ENCODE data around the gene CFAP20. TPM values are rescaled to one million over a fixed set of nuclear protein-coding genes. Genes with fewer than 3 reads are reported as not detected.
A peak's percentile ranks its signal among the peaks of the same experiment; 100 is the strongest.

Gene CFAP20
- polyA plus RNA-seq, 6 donors from 2014 or later = 23.6 to 41.9 (median 32.6) TPM

GRCh38 chr16:58119509-58119845 is 9.7 kb downstream of the CFAP20 start:
- DNase-seq (no peak), ATAC-seq (ENCODE audit: low read depth in 2 of 2) (no peak)
- Mint-ChIP-seq H3K4me3 (no peak overlapping the region), H3K27me3 (no peaks in the 10 kb centered on the region), H3K27ac (peak overlapping the region in 1 of 6 donors; percentile 47), H3K4me1 (peaks cover 22 to 33% (median 27%) of the 10 kb centered on the region in 3 donors), H3K36me3 (peaks cover 8 to 14% of the 10 kb centered on the region in 2 donors), H3K9me3 (no peaks in the 10 kb centered on the region)

GRCh38 chr16:58118801-58119508 is 10.2 kb downstream of the CFAP20 start:
- Mint-ChIP-seq H3K9me3 (peaks cover 0 to under 1% (median 0%) of the 10 kb centered on the region in 7 donors), H3K36me3 (peaks cover 11 to 16% of the 10 kb centered on the region in 2 donors), H3K4me1 (peaks cover 16 to 31% (median 25%) of the 10 kb centered on the region in 3 donors), H3K4me3 (no peak overlapping the region), H3K27me3 (no peaks in the 10 kb centered on the region), H3K27ac (peak overlapping the region in 3 of 6 donors; percentile 39 to 95 (median 80))
- DNase-seq = no peak
- ATAC-seq (ENCODE audit: low read depth in 2 of 2) = no peak

- peaks cover 24 to 34% of the 10 kb centered on the region in 2 donors for H3K36me3 Mint-ChIP-seq
- ATAC-seq (ENCODE audit: low read depth in 2 of 2) = no peak
- H3K27me3 Mint-ChIP-seq = no peaks in the 10 kb centered on the region
- H3K27ac Mint-ChIP-seq = no peak overlapping the region
- peaks cover 3 to 22% (median 16%) of the 10 kb centered on the region in 3 donors for H3K4me1 Mint-ChIP-seq
- H3K4me3 Mint-ChIP-seq = no peak overlapping the region
- no peak for DNase-seq
- H3K9me3 Mint-ChIP-seq = peaks cover 0 to 1% (median 0%) of the 10 kb centered on the region in 7 donors
Measured at GRCh38 chr16:58116529-58116928, 12.7 kb downstream of the CFAP20 start.

GRCh38 chr16:58116081-58116480 is 13.1 kb downstream of the CFAP20 start:
- peaks cover 24 to 34% of the 10 kb centered on the region in 2 donors for H3K36me3 Mint-ChIP-seq

GRCh38 chr16:58114827-58115825 is 14.1 kb downstream of the CFAP20 start:
- Mint-ChIP-seq H3K4me1 (peaks cover 10 to 24% (median 17%) of the 10 kb centered on the region in 3 donors), H3K27ac (peak overlapping the region in 2 of 6 donors; percentile 56 to 80)

More at GRCh38 chr16:58116081-58116480, 13.1 kb downstream of the CFAP20 start:
- ATAC-seq (ENCODE audit: low read depth in 2 of 2) (no peak), DNase-seq (no peak)
- Mint-ChIP-seq H3K27me3 (no peaks in the 10 kb centered on the region), H3K4me3 (no peak overlapping the region), H3K4me1 (peaks cover 2 to 22% (median 15%) of the 10 kb centered on the region in 3 donors), H3K9me3 (peaks cover 0 to 1% (median 0%) of the 10 kb centered on the region in 7 donors), H3K27ac (peak overlapping the region in 1 of 6 donors; percentile 65)

GRCh38 chr16:58111302-58111627 is 17.9 kb downstream of the CFAP20 start:
- ATAC-seq (ENCODE audit: low read depth in 2 of 2) (no peak), DNase-seq (no peak)
- Mint-ChIP-seq H3K36me3 (peaks cover 24 to 29% of the 10 kb centered on the region in 2 donors), H3K9me3 (peaks cover 0 to 1% (median 0%) of the 10 kb centered on the region in 7 donors), H3K27ac (peak overlapping the region in 1 of 6 donors; percentile 73), H3K4me1 (peaks cover 14 to 22% (median 20%) of the 10 kb centered on the region in 3 donors), H3K4me3 (no peak overlapping the region), H3K27me3 (no peaks in the 10 kb centered on the region)

More at GRCh38 chr16:58114827-58115825, 14.1 kb downstream of the CFAP20 start:
- ATAC-seq (ENCODE audit: low read depth in 2 of 2) (no peak), DNase-seq (no peak)
- Mint-ChIP-seq H3K36me3 (peaks cover 24 to 34% of the 10 kb centered on the region in 2 donors), H3K9me3 (peaks cover 0 to 1% (median 0%) of the 10 kb centered on the region in 7 donors), H3K27me3 (no peaks in the 10 kb centered on the region), H3K4me3 (no peak overlapping the region)

GRCh38 chr16:58110571-58111301 is 18.4 kb downstream of the CFAP20 start:
- no peak for DNase-seq
- ATAC-seq (ENCODE audit: low read depth in 2 of 2) = no peak
- Mint-ChIP-seq H3K27me3 (no peaks in the 10 kb centered on the region), H3K9me3 (peaks cover 0 to 2% (median 0%) of the 10 kb centered on the region in 7 donors), H3K4me1 (peaks cover 14 to 22% (median 20%) of the 10 kb centered on the region in 3 donors), H3K27ac (peak overlapping the region in 4 of 6 donors; percentile 6 to 73 (median 51)), H3K4me3 (no peak overlapping the region), H3K36me3 (peaks cover 24% of the 10 kb centered on the region in 2 donors)

- no peak for ATAC-seq (ENCODE audit: low read depth in 2 of 2)
- H3K27ac Mint-ChIP-seq = peak overlapping the region in 2 of 6 donors; percentile 36 to 77
- peak overlapping the region in 2 of 8 donors; percentile 15 to 22 for H3K4me3 Mint-ChIP-seq
- peaks cover 0 to 2% (median 0%) of the 10 kb centered on the region in 7 donors for H3K9me3 Mint-ChIP-seq
- DNase-seq = no peak
- no peaks in the 10 kb centered on the region for H3K27me3 Mint-ChIP-seq
- H3K4me1 Mint-ChIP-seq = peaks cover 14 to 22% (median 20%) of the 10 kb centered on the region in 3 donors
- peaks cover 16 to 20% of the 10 kb centered on the region in 2 donors for H3K36me3 Mint-ChIP-seq
Measured at GRCh38 chr16:58109881-58110280, 19.3 kb downstream of the CFAP20 start.

- Mint-ChIP-seq H3K27ac (peak overlapping the region in 2 of 6 donors; percentile 36 to 50), H3K9me3 (peaks cover 0 to 2% (median 0%) of the 10 kb centered on the region in 7 donors), H3K36me3 (peaks cover 16 to 20% of the 10 kb centered on the region in 2 donors), H3K4me3 (peak overlapping the region in 5 of 8 donors; percentile 15 to 44 (median 22)), H3K4me1 (peaks cover 14 to 22% (median 20%) of the 10 kb centered on the region in 3 donors), H3K27me3 (no peaks in the 10 kb centered on the region)
- ATAC-seq (ENCODE audit: low read depth in 2 of 2) = peak; percentile 61 to 66
- DNase-seq = no peak
Measured at GRCh38 chr16:58109330-58109729, 19.9 kb downstream of the CFAP20 start.

GRCh38 chr16:58107709-58108108 is 21.5 kb downstream of the CFAP20 start:
- peaks cover 16 to 22% (median 20%) of the 10 kb centered on the region in 3 donors for H3K4me1 Mint-ChIP-seq
- H3K36me3 Mint-ChIP-seq = peaks cover under 1 to 6% of the 10 kb centered on the region in 2 donors
- H3K4me3 Mint-ChIP-seq = no peak overlapping the region
- ATAC-seq (ENCODE audit: low read depth in 2 of 2) (no peak), DNase-seq (no peak)
- peak overlapping the region in 1 of 6 donors; percentile 59 for H3K27ac Mint-ChIP-seq
- no peaks in the 10 kb centered on the region for H3K27me3 Mint-ChIP-seq
- peaks cover 0 to 2% (median 0%) of the 10 kb centered on the region in 7 donors for H3K9me3 Mint-ChIP-seq

GRCh38 chr16:58107228-58107627 is 22.0 kb downstream of the CFAP20 start:
- Mint-ChIP-seq H3K9me3 (peaks cover 0 to 2% (median 0%) of the 10 kb centered on the region in 7 donors), H3K4me1 (peaks cover 18 to 22% (median 20%) of the 10 kb centered on the region in 3 donors), H3K36me3 (peaks cover 0 to 3% of the 10 kb centered on the region in 2 donors), H3K27ac (peak overlapping the region in 1 of 6 donors; percentile 59), H3K27me3 (no peaks in the 10 kb centered on the region), H3K4me3 (no peak overlapping the region)
- no peak for DNase-seq
- no peak for ATAC-seq (ENCODE audit: low read depth in 2 of 2)

GRCh38 chr16:58105631-58106030 is 23.6 kb downstream of the CFAP20 start:
- no peaks in the 10 kb centered on the region for H3K36me3 Mint-ChIP-seq
- ATAC-seq (ENCODE audit: low read depth in 2 of 2) = no peak

More at GRCh38 chr16:58105631-58106030, 23.6 kb downstream of the CFAP20 start:
- Mint-ChIP-seq H3K27me3 (no peaks in the 10 kb centered on the region), H3K9me3 (peaks cover 0 to 2% (median 0%) of the 10 kb centered on the region in 7 donors), H3K27ac (no peak overlapping the region), H3K4me3 (no peak overlapping the region), H3K4me1 (peaks cover 17 to 23% (median 17%) of the 10 kb centered on the region in 3 donors)
- no peak for DNase-seq
